Measurements from ENCODE around the gene FLACC1. TPM values are rescaled to one million over a fixed set of nuclear protein-coding genes. Genes with fewer than 3 reads are reported as not detected.

FLACC1 gene
- total RNA-seq, 4 donors from 2014 or later, result 2.3 to 5.0 (median 3.4) TPM

DNA sequence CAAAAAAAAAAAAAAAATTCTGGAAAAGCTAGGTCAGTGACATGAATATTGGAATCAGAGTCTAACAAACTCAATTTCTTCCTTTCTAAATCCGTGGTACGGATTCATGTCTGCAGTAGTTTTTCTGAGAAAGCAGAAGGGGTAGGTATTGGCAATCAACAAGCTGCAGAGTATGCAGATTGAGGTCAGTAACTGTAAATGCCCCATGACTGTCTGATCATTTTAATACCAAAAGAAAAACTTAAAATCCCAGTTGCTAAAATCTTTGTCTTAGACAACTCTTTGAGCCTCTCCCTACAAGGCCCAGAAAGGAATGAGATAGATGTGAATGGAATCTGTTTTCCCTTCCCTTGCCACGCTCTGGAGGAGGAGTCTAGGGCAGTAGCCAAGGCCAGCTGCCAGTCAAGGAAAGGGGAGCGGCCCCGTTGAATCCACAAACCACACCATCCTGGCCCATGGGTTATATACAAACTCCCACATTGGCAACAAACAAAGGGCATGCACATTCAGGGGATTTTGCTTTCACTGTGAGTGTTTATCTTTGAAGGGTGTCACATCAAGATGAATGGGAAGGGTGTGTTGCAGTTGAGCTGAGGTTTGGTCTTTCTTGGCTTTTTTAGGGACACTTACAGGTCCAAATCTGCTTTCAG, 102.9 kb downstream of the FLACC1 start:
- H3K27ac ChIP-seq, result no peak overlapping the region
- TF ChIP-seq, protein P1, sequence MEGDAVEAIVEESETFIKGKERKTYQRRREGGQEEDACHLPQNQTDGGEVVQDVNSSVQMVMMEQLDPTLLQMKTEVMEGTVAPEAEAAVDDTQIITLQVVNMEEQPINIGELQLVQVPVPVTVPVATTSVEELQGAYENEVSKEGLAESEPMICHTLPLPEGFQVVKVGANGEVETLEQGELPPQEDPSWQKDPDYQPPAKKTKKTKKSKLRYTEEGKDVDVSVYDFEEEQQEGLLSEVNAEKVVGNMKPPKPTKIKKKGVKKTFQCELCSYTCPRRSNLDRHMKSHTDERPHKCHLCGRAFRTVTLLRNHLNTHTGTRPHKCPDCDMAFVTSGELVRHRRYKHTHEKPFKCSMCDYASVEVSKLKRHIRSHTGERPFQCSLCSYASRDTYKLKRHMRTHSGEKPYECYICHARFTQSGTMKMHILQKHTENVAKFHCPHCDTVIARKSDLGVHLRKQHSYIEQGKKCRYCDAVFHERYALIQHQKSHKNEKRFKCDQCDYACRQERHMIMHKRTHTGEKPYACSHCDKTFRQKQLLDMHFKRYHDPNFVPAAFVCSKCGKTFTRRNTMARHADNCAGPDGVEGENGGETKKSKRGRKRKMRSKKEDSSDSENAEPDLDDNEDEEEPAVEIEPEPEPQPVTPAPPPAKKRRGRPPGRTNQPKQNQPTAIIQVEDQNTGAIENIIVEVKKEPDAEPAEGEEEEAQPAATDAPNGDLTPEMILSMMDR (IDR thresholded peaks at IDR 0.05), result no peak
- TF ChIP-seq POLR2A (IDR thresholded peaks at IDR 0.05), result no peak
- H3K4me1 ChIP-seq, result peaks cover 0 to 3% of the 10 kb centered on the region in 2 donors
- WGBS, 2 donors, result 69 to 74% methylated on average over 5 of the region's 5 CpGs
- H3K27me3 ChIP-seq, result no peaks in the 10 kb centered on the region
- no peak for DNase-seq
- H3K4me3 ChIP-seq (replicated peaks in 1 of 3), result no peak overlapping the region
- H3K9me3 ChIP-seq, result no peaks in the 10 kb centered on the region
- H3K36me3 ChIP-seq, result no peaks in the 10 kb centered on the region
- intact Hi-C loops (cut with DNase I), result no loop called here

DNA sequence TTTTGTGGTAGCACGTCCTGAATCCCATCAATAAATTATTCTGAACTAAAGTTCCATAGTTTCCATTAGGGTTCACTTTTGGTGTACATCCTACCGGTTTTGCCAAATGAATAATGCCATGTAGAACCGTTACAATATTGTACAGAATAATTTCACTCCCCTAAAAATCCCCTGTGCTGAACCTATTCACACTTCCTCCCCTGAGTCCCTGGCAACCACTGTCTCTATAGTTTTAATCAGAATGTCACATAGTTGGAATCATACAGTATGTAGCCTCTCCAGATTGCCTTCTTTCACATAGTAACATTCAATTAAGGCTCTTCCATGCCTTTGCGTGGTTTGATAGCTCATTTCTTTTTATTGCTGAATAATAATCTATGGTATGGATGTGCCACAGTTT, 106.4 kb downstream of the FLACC1 start:
- 94 to 98% methylated on average over 4 of the region's 4 CpGs for WGBS, 2 donors
- TF ChIP-seq POLR2A (IDR thresholded peaks at IDR 0.05), result no peak
- TF ChIP-seq, protein P1 (IDR thresholded peaks at IDR 0.05), result no peak
- no peak overlapping the region for H3K4me3 ChIP-seq (replicated peaks in 1 of 3)
- no peaks in the 10 kb centered on the region for H3K27me3 ChIP-seq
- H3K9me3 ChIP-seq, result no peaks in the 10 kb centered on the region
- H3K36me3 ChIP-seq, result no peaks in the 10 kb centered on the region
- no peaks in the 10 kb centered on the region for H3K4me1 ChIP-seq
- intact Hi-C loops (cut with DNase I), result no loop called here
- no peak overlapping the region for H3K27ac ChIP-seq
- DNase-seq, result no peak

DNA sequence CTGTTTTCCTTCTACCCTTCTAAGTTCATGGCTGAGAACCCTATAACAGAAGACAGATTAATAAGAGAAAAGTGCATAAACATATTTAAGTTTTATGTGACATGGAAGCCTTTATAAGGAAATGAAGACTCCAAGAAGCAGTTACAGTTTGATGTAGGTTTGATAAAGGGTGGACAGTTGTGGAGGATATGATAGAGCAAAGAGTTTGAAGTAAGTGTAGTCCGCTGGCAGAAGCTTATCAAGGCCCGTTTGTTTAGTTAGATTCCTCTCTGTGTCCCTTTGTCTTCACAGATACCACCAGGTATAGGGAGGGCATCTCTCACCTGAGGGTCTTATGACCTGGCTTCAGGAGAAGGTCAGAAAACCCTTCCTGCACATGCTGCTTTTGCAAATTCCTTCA, 107.3 kb downstream of the FLACC1 start:
- Histone ChIP-seq H3K4me1 (no peaks in the 10 kb centered on the region), H3K9me3 (no peaks in the 10 kb centered on the region), H3K4me3 (replicated peaks in 1 of 3) (no peak overlapping the region), H3K36me3 (no peaks in the 10 kb centered on the region), H3K27me3 (no peaks in the 10 kb centered on the region), H3K27ac (no peak overlapping the region)
- 92 to 93% methylated on average over 2 of the region's 2 CpGs for WGBS, 2 donors
- DNase-seq, result no peak
- intact Hi-C loops (cut with DNase I), result no loop called here
- TF ChIP-seq POLR2A (IDR thresholded peaks at IDR 0.05), result no peak
- TF ChIP-seq, protein P1 (IDR thresholded peaks at IDR 0.05), result no peak

DNA sequence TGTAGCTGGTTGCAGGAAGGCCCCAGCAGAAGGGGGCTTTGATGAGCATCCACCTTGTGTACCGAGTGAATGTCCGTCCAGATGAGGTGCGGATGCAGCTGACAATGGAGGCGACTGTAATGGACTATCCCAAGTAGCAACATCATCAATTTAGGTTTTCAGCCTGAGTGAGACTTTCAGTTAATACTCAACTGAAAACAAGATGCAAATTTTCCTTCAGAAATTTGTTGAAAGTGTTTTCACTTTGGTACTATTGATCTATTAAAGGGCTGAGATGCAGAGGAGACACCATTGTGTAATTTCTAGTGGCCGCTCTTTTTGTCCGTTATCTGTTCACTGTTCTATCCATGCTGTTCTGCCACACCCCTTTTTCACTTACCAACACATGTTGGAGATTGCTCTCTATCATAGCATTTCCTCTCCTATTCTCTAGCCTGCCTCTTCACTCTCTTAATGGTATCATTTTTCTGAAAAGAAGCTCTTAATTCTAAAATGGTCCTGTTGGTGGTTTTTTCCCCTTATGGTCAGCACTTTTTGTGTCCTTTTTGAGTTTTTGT, 108.8 kb downstream of the FLACC1 start:
- H3K4me3 ChIP-seq (replicated peaks in 1 of 3), result no peak overlapping the region
- H3K36me3 ChIP-seq, result no peaks in the 10 kb centered on the region
- DNase-seq, result no peak
- H3K9me3 ChIP-seq, result no peaks in the 10 kb centered on the region
- no peak overlapping the region for H3K27ac ChIP-seq
- 94 to 95% methylated on average over 6 of the region's 6 CpGs for WGBS, 2 donors
- no peaks in the 10 kb centered on the region for H3K27me3 ChIP-seq
- intact Hi-C loops (cut with DNase I), result no loop called here
- no peaks in the 10 kb centered on the region for H3K4me1 ChIP-seq
- TF ChIP-seq, protein P1 (IDR thresholded peaks at IDR 0.05), result no peak
- no peak for TF ChIP-seq POLR2A (IDR thresholded peaks at IDR 0.05)

DNA sequence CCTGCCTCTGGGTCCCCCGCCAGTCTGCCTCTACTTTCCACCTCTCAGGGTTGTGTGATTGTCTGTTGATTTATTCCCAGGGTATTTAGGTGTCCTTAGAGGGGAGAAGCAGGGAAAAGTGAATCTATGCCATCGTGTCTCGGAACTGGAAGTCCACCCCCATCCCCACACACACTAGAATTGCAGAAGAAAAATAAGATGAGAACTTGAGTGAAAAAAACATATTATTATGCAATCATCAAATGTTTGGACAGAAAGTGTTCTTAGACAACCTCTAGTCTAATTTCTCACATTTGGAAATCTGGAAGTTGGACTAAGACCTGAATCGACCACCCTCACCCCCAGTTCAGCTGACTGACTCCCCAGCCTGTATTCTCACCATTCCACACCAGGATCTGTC, 110.9 kb downstream of the FLACC1 start:
- no peak for DNase-seq
- WGBS, 2 donors, result 60 to 92% methylated on average over 3 to 4 of the region's 4 CpGs
- no peak overlapping the region for H3K27ac ChIP-seq
- H3K4me1 ChIP-seq, result no peaks in the 10 kb centered on the region
- intact Hi-C loops (cut with DNase I), result no loop called here
- H3K4me3 ChIP-seq (replicated peaks in 1 of 3), result no peak overlapping the region
- no peak for TF ChIP-seq POLR2A (IDR thresholded peaks at IDR 0.05)
- TF ChIP-seq, protein P1 (IDR thresholded peaks at IDR 0.05), result no peak
- H3K9me3 ChIP-seq, result no peaks in the 10 kb centered on the region
- H3K27me3 ChIP-seq, result no peaks in the 10 kb centered on the region
- no peaks in the 10 kb centered on the region for H3K36me3 ChIP-seq
